Suprapubic skin (tissue), 4 donors: ENCODE measurements around the gene LAMP1.

ENCODE experiments used
- CTCF ChIP-seq, 2 donors: fragments of 200-600 bp in 1 of 2; fragments of 450-650 bp in 1 of 2; sonication (generic) in 1 of 2; IDR thresholded peaks; one replicate each; pipeline ENCODE4 v1.5.1; 2016 to 2019; ENCODE audit warnings: antibody characterized with exemption in 2 of 2, mild to moderate bottlenecking in 1 of 2, moderate library complexity in 1 of 2
- EP300 ChIP-seq: sonication (generic); formaldehyde crosslinking; IDR thresholded peaks from one replicate; pipeline ENCODE4 v1.6.1; 2017; ENCODE audit warnings: antibody characterized with exemption
- POLR2A ChIP-seq, 2 donors: fragments of 450-650 bp; IDR thresholded peaks; one replicate each; pipeline ENCODE4 v1.6.1; 2017; ENCODE audit warnings: antibody characterized with exemption in 2 of 2, mild to moderate bottlenecking in 2 of 2, moderate library complexity in 2 of 2
- POLR2AphosphoS5 ChIP-seq, 3 donors: sonication (generic); formaldehyde crosslinking; IDR thresholded peaks; one replicate each; pipeline ENCODE4 v1.6.1; 2017; ENCODE audit warnings: antibody characterized with exemption in 3 of 3

- no peak for TF ChIP-seq POLR2AphosphoS5 (IDR thresholded peaks at IDR 0.05)
- TF ChIP-seq CTCF (IDR thresholded peaks at IDR 0.05): no peak
- no peak for TF ChIP-seq EP300
- no peak for TF ChIP-seq POLR2A (IDR thresholded peaks at IDR 0.05)
Observed at GRCh38 chr13:113332615-113333014, 35.6 kb downstream of the LAMP1 start.
